ENCODE data around the gene LAMA2.

GRCh38 chr6:129194306-129194941 is 311.5 kb downstream of the LAMA2 start:
- peak; percentile 9; the same call in 1 of the 2 replicates for TF ChIP-seq POLR2AphosphoS5 (IDR thresholded peaks at IDR 0.05; ENCODE audit: borderline replicate concordance, low read depth, low read length)
- TF ChIP-seq EZH2 (IDR thresholded peaks at IDR 0.05), result no peak

Measured in SK-N-MC (cell line).